Smooth muscle cell (in vitro differentiated cells): ENCODE data around the gene PLPPR3. TPM values are rescaled to one million over a fixed set of nuclear protein-coding genes. Genes with fewer than 3 reads are reported as not detected.

Source experiments
- DNase-seq: peaks from one replicate; lab custom pipeline; 2025; ENCODE audit not compliant: unreplicated experiment; lab: John Stamatoyannopoulos, UW
- H2AFZ ChIP-seq: fragments of 200-600 bp; sonication (generic); 2 replicates; pipeline ENCODE4 v1.6.0; 2016; ENCODE audit warnings: antibody characterized with exemption, low read depth, mild to moderate bottlenecking
- H3F3A ChIP-seq: fragments of 200-600 bp; sonication (generic); 2 replicates; pipeline ENCODE4 v1.6.0; 2017; ENCODE audit warnings: antibody characterized with exemption, low read depth
- H3K27ac ChIP-seq: fragments of 200-600 bp; sonication (generic); 2 replicates; pipeline ENCODE4 v1.5.1; 2016; ENCODE audit warnings: low read depth, mild to moderate bottlenecking
- H3K27me3 ChIP-seq: fragments of 200-600 bp; sonication (generic); 2 replicates; pipeline ENCODE4 v1.6.1; 2016; ENCODE audit warnings: low read depth, mild to moderate bottlenecking
- H3K36me3 ChIP-seq: fragments of 200-600 bp; sonication (generic); 2 replicates; pipeline ENCODE4 v1.5.1; 2016; ENCODE audit warnings: low read depth
- H3K4me1 ChIP-seq: fragments of 200-600 bp; sonication (generic); 2 replicates; pipeline ENCODE4 v1.5.1; 2016; ENCODE audit warnings: low read depth
- H3K4me2 ChIP-seq: fragments of 200-600 bp; sonication (generic); 2 replicates; pipeline ENCODE4 v1.6.0; 2016; ENCODE audit warnings: mild to moderate bottlenecking
- H3K4me3 ChIP-seq: fragments of 200-600 bp; sonication (generic); 2 replicates; pipeline ENCODE4 v1.5.1; 2016; ENCODE audit warnings: mild to moderate bottlenecking
- H3K79me2 ChIP-seq: fragments of 200-600 bp; sonication (generic); 2 replicates; pipeline ENCODE4 v1.6.0; 2016; ENCODE audit warnings: low read depth, mild to moderate bottlenecking
- H3K9ac ChIP-seq: fragments of 200-600 bp; sonication (generic); 2 replicates; pipeline ENCODE4 v1.6.0; 2016; ENCODE audit warnings: low read depth
- H3K9me3 ChIP-seq: fragments of 200-600 bp; sonication (generic); replicated peaks from 2 replicates; pipeline ENCODE4 v1.5.1; 2016; ENCODE audit warnings: low read depth
- H4K20me1 ChIP-seq: fragments of 200-600 bp; sonication (generic); 2 replicates; pipeline ENCODE4 v1.6.0; 2016; ENCODE audit warnings: low read depth
- CTCF ChIP-seq: fragments of 200-600 bp; sonication (generic); IDR thresholded peaks from 2 replicates; pipeline ENCODE4 v1.5.1; 2017; ENCODE audit warnings: borderline replicate concordance, mild to moderate bottlenecking, antibody characterized with exemption; ENCODE audit not compliant: insufficient read depth, poor library complexity, severe bottlenecking
- WGBS: methylation state at CpG from one replicate; pipeline ENCODE4 v1.1.7; 2016; ENCODE audit warnings: low lambda C conversion rate; 5-methylcytosine and 5-hydroxymethylcytosine counted together
- polyA plus RNA-seq: library from polyadenylated mRNA; unstranded; fragments of >200 nt; fragmentation: Nextera tagmentation; extraction: Ambion mirVana; gene quantifications from 2 replicates; pipeline ENCODE4 v1.2.1, GENCODE V29; 2016
- total RNA-seq: library from RNA; depleted of rRNA; stranded (reverse); fragments of >200 nt; gene quantifications from 2 replicates; pipeline ENCODE4 v1.2.3, GENCODE V29; 2014

PLPPR3 gene
- total and polyA plus RNA-seq, 2 experiments from 2014 or later = 6.5 to 13.7 TPM

GRCh38 chr19:827314-827709, 5.6 kb upstream of the PLPPR3 start:
- no peak overlapping the region for H3K4me2 ChIP-seq
- peaks cover 5% of the 10 kb centered on the region for H3K4me1 ChIP-seq
- H3K4me3 ChIP-seq = no peak overlapping the region
- no peaks in the 10 kb centered on the region for H3K27me3 ChIP-seq
- H3K79me2 ChIP-seq = no peaks in the 10 kb centered on the region
- no peaks in the 10 kb centered on the region for H3F3A ChIP-seq
- no peaks in the 10 kb centered on the region for H3K9me3 ChIP-seq
- H3K27ac ChIP-seq = no peak overlapping the region
- 94% methylated on average over 11 of the region's 11 CpGs for WGBS
- no peak for DNase-seq
- H3K9ac ChIP-seq = no peak overlapping the region
- no peak overlapping the region for H2AFZ ChIP-seq
- TF ChIP-seq CTCF = no peak
- H3K36me3 ChIP-seq = no peaks in the 10 kb centered on the region
- no peaks in the 10 kb centered on the region for H4K20me1 ChIP-seq

- WGBS = 93% methylated on average over 19 of the region's 19 CpGs
- no peaks in the 10 kb centered on the region for H3K79me2 ChIP-seq
- H4K20me1 ChIP-seq = no peaks in the 10 kb centered on the region
- H3K9ac ChIP-seq = no peak overlapping the region
- no peak for DNase-seq
- no peak for TF ChIP-seq CTCF
- no peak overlapping the region for H3K4me2 ChIP-seq
- no peaks in the 10 kb centered on the region for H3K36me3 ChIP-seq
- no peak overlapping the region for H3K27ac ChIP-seq
- H3K9me3 ChIP-seq = no peaks in the 10 kb centered on the region
- no peak overlapping the region for H3K4me3 ChIP-seq
- H3K27me3 ChIP-seq = no peaks in the 10 kb centered on the region
- peaks cover 5% of the 10 kb centered on the region for H3K4me1 ChIP-seq
- H3F3A ChIP-seq = no peaks in the 10 kb centered on the region
- no peak overlapping the region for H2AFZ ChIP-seq
Measured at GRCh38 chr19:825897-826644, 4.3 kb upstream of the PLPPR3 start.

GRCh38 chr19:824885-825284, 3.1 kb upstream of the PLPPR3 start:
- Histone ChIP-seq H4K20me1 (no peaks in the 10 kb centered on the region), H3K4me3 (no peak overlapping the region), H3K9me3 (no peaks in the 10 kb centered on the region), H3K9ac (no peak overlapping the region), H3K27me3 (no peaks in the 10 kb centered on the region), H3K27ac (no peak overlapping the region), H3K79me2 (no peaks in the 10 kb centered on the region), H3F3A (no peaks in the 10 kb centered on the region), H2AFZ (no peak overlapping the region), H3K4me2 (no peak overlapping the region), H3K4me1 (peaks cover 5% of the 10 kb centered on the region), H3K36me3 (no peaks in the 10 kb centered on the region)
- 88% methylated on average over 15 of the region's 15 CpGs for WGBS
- no peak for DNase-seq
- TF ChIP-seq CTCF = no peak
